Mesendoderm (in vitro differentiated cells): Measurements from ENCODE around the gene DUOX1.
A peak's percentile ranks its signal among the peaks of the same experiment; 100 is the strongest.

ENCODE experiments used
- DNase-seq: peaks from one replicate; pipeline ENCODE4 v3.0.0; 2013
- H2AK5ac ChIP-seq: 2 replicates; pipeline ENCODE4 v1.6.1; 2013; ENCODE audit warnings: low read length, inconsistent platforms
- H2BK120ac ChIP-seq: 2 replicates; pipeline ENCODE4 v1.6.1; 2013; ENCODE audit warnings: low read depth, mild to moderate bottlenecking, low read length, moderate library complexity, mixed read lengths
- H2BK15ac ChIP-seq: replicated peaks from 2 replicates; pipeline ENCODE4 v1.6.1; 2013; ENCODE audit warnings: low read depth, mild to moderate bottlenecking, moderate library complexity
- H2BK5ac ChIP-seq: 2 replicates; pipeline ENCODE4 v1.6.1; 2013; ENCODE audit warnings: low read length, inconsistent platforms
- H3K18ac ChIP-seq: 2 replicates; pipeline ENCODE4 v1.6.1; 2013; ENCODE audit warnings: mild to moderate bottlenecking, low read length, mixed read lengths
- H3K23ac ChIP-seq: one replicate; pipeline ENCODE4 v1.6.1; 2013; ENCODE audit warnings: low read length
- H3K27ac ChIP-seq: 2 replicates; pipeline ENCODE4 v1.5.1; 2013; ENCODE audit warnings: low read depth, mild to moderate bottlenecking, inconsistent platforms, low read length, moderate library complexity
- H3K27me3 ChIP-seq: 2 replicates; pipeline ENCODE4 v1.6.1; 2013; ENCODE audit warnings: low read length, control low read depth, mild to moderate bottlenecking, inconsistent platforms; ENCODE audit not compliant: insufficient read depth, poor library complexity
- H3K36me3 ChIP-seq: 2 replicates; pipeline ENCODE4 v1.6.1; 2013; ENCODE audit warnings: low read length, inconsistent platforms; ENCODE audit not compliant: control insufficient read depth, insufficient read depth
- H3K4ac ChIP-seq: one replicate; pipeline ENCODE4 v1.6.1; 2013; ENCODE audit warnings: low read depth, mild to moderate bottlenecking, low read length, moderate library complexity
- H3K4me1 ChIP-seq: 2 replicates; pipeline ENCODE4 v1.6.1; 2013; ENCODE audit warnings: low read depth, low read length, inconsistent platforms; ENCODE audit not compliant: control insufficient read depth
- H3K4me2 ChIP-seq: 2 replicates; pipeline ENCODE4 v1.6.1; 2013; ENCODE audit warnings: low read length
- H3K4me3 ChIP-seq: 2 replicates; pipeline ENCODE4 v1.5.1; 2013; ENCODE audit warnings: mild to moderate bottlenecking, low read length
- H3K56ac ChIP-seq: one replicate; pipeline ENCODE4 v1.6.1; 2013; ENCODE audit warnings: low read length
- H3K79me1 ChIP-seq: 2 replicates; pipeline ENCODE4 v1.6.1; 2013; ENCODE audit warnings: low read length, inconsistent platforms
- H3K79me2 ChIP-seq: 2 replicates; pipeline ENCODE4 v1.6.1; 2013; ENCODE audit warnings: mild to moderate bottlenecking, low read length; ENCODE audit not compliant: control insufficient read depth, insufficient read depth
- H3K9ac ChIP-seq: 2 replicates; pipeline ENCODE4 v1.6.1; 2013; ENCODE audit warnings: low read length, inconsistent platforms
- H4K5ac ChIP-seq: one replicate; pipeline ENCODE4 v1.6.1; 2013; ENCODE audit warnings: low read length
- H4K8ac ChIP-seq: one replicate; pipeline ENCODE4 v1.6.1; 2013; ENCODE audit warnings: low read depth, mild to moderate bottlenecking, control low read depth, low read length, moderate library complexity
- WGBS: extraction: QIAGEN DNeasy Blood & Tissue Kit; methylation state at CpG from one replicate; pipeline ENCODE4 v1.1.7; 2013; ENCODE audit warnings: low lambda C conversion rate, missing lambda C conversion rate; ENCODE audit not compliant: insufficient coverage; ENCODE audit errors: extremely low coverage; 5-methylcytosine and 5-hydroxymethylcytosine counted together

The DUOX1 gene

GRCh38 chr15:45106002-45106790 is 23.6 kb upstream of the DUOX1 start:
- Histone ChIP-seq H3K27me3 (peaks cover 13% of the 10 kb centered on the region), H3K9ac (no peak overlapping the region), H3K4me2 (no peak overlapping the region), H3K18ac (no peak overlapping the region), H4K5ac (no peak overlapping the region), H3K23ac (no peak overlapping the region), H3K79me1 (no peaks in the 10 kb centered on the region), H2AK5ac (no peak overlapping the region), H3K4ac (no peak overlapping the region), H4K8ac (no peak overlapping the region), H3K4me1 (no peaks in the 10 kb centered on the region), H3K79me2 (no peaks in the 10 kb centered on the region), H3K4me3 (no peak overlapping the region), H3K36me3 (no peaks in the 10 kb centered on the region), H2BK5ac (no peak overlapping the region), H2BK15ac (no peak overlapping the region), H3K56ac (no peak overlapping the region), H3K27ac (no peak overlapping the region), H2BK120ac (no peak overlapping the region)
- no CpG with 5 or more reads among the region's 15 CpGs for WGBS
- no peak for DNase-seq

- Histone ChIP-seq H3K79me2 (no peaks in the 10 kb centered on the region), H2BK15ac (no peak overlapping the region), H3K9ac (no peak overlapping the region), H3K27me3 (peaks cover 28% of the 10 kb centered on the region), H4K5ac (no peak overlapping the region), H3K23ac (no peak overlapping the region), H3K36me3 (no peaks in the 10 kb centered on the region), H3K56ac (no peak overlapping the region), H2BK5ac (no peak overlapping the region), H4K8ac (no peak overlapping the region), H3K4me1 (no peaks in the 10 kb centered on the region), H3K4me3 (no peak overlapping the region), H3K79me1 (no peaks in the 10 kb centered on the region), H3K27ac (no peak overlapping the region), H3K18ac (no peak overlapping the region), H3K4me2 (no peak overlapping the region), H2BK120ac (no peak overlapping the region), H3K4ac (no peak overlapping the region), H2AK5ac (no peak overlapping the region)
- no peak for DNase-seq
- WGBS = no CpG with 5 or more reads among the region's 10 CpGs
These were observed 21.7 kb upstream of the DUOX1 start for GRCh38 chr15:45107941-45108630.

GRCh38 chr15:45110256-45110820 is 19.5 kb upstream of the DUOX1 start:
- no CpG with 5 or more reads among the region's 11 CpGs for WGBS
- no peaks in the 10 kb centered on the region for H3K79me2 ChIP-seq
- no peak overlapping the region for H3K4me2 ChIP-seq
- H3K4me1 ChIP-seq = no peaks in the 10 kb centered on the region
- no peak overlapping the region for H2BK15ac ChIP-seq
- H2BK120ac ChIP-seq = no peak overlapping the region
- no peak overlapping the region for H4K5ac ChIP-seq
- H3K27me3 ChIP-seq = peaks cover 51% of the 10 kb centered on the region
- no peak overlapping the region for H3K4ac ChIP-seq
- H2BK5ac ChIP-seq = no peak overlapping the region
- no peak overlapping the region for H3K4me3 ChIP-seq
- no peak overlapping the region for H2AK5ac ChIP-seq
- H4K8ac ChIP-seq = no peak overlapping the region
- no peak overlapping the region for H3K56ac ChIP-seq
- H3K23ac ChIP-seq = no peak overlapping the region
- no peaks in the 10 kb centered on the region for H3K36me3 ChIP-seq
- no peaks in the 10 kb centered on the region for H3K79me1 ChIP-seq
- no peak overlapping the region for H3K18ac ChIP-seq
- H3K27ac ChIP-seq = no peak overlapping the region
- no peak overlapping the region for H3K9ac ChIP-seq
- no peak for DNase-seq

GRCh38 chr15:45111390-45112142 is 18.2 kb upstream of the DUOX1 start:
- no peak overlapping the region for H3K4ac ChIP-seq
- no peaks in the 10 kb centered on the region for H3K79me1 ChIP-seq
- no peaks in the 10 kb centered on the region for H3K36me3 ChIP-seq
- H3K9ac ChIP-seq = no peak overlapping the region
- H3K27me3 ChIP-seq = peaks cover 63% of the 10 kb centered on the region
- no peak overlapping the region for H2BK5ac ChIP-seq
- no peak overlapping the region for H3K56ac ChIP-seq
- H2AK5ac ChIP-seq = no peak overlapping the region
- no CpG with 5 or more reads among the region's 71 CpGs for WGBS
- H3K27ac ChIP-seq = no peak overlapping the region
- no peak overlapping the region for H3K23ac ChIP-seq
- no peak overlapping the region for H3K4me3 ChIP-seq
- H4K5ac ChIP-seq = no peak overlapping the region
- DNase-seq = no peak
- H3K18ac ChIP-seq = no peak overlapping the region
- H4K8ac ChIP-seq = no peak overlapping the region
- H3K4me2 ChIP-seq = no peak overlapping the region
- no peaks in the 10 kb centered on the region for H3K79me2 ChIP-seq
- no peak overlapping the region for H2BK15ac ChIP-seq
- no peaks in the 10 kb centered on the region for H3K4me1 ChIP-seq
- no peak overlapping the region for H2BK120ac ChIP-seq

GRCh38 chr15:45112143-45112590 is 17.6 kb upstream of the DUOX1 start:
- no peak overlapping the region for H3K23ac ChIP-seq
- no peak overlapping the region for H2BK120ac ChIP-seq
- H3K4me1 ChIP-seq = no peaks in the 10 kb centered on the region
- H3K79me1 ChIP-seq = no peaks in the 10 kb centered on the region
- no peak overlapping the region for H2AK5ac ChIP-seq
- no peaks in the 10 kb centered on the region for H3K36me3 ChIP-seq
- no CpG with 5 or more reads among the region's 13 CpGs for WGBS
- H3K18ac ChIP-seq = no peak overlapping the region
- no peak for DNase-seq
- H3K27me3 ChIP-seq = peaks cover 69% of the 10 kb centered on the region
- H3K56ac ChIP-seq = no peak overlapping the region
- no peak overlapping the region for H3K4ac ChIP-seq
- peak overlapping the region; percentile 32 for H3K4me2 ChIP-seq
- H3K27ac ChIP-seq = no peak overlapping the region
- H4K8ac ChIP-seq = no peak overlapping the region
- H3K79me2 ChIP-seq = no peaks in the 10 kb centered on the region
- no peak overlapping the region for H2BK15ac ChIP-seq
- H2BK5ac ChIP-seq = no peak overlapping the region
- no peak overlapping the region for H3K4me3 ChIP-seq
- H3K9ac ChIP-seq = no peak overlapping the region
- H4K5ac ChIP-seq = no peak overlapping the region
